ENCODE data around the gene CACNA2D3. TPM values are rescaled to one million over a fixed set of nuclear protein-coding genes. Genes with fewer than 3 reads are reported as not detected.

Gene CACNA2D3
- total RNA-seq, 1 donor from 2014 or later: not detected

DNA sequence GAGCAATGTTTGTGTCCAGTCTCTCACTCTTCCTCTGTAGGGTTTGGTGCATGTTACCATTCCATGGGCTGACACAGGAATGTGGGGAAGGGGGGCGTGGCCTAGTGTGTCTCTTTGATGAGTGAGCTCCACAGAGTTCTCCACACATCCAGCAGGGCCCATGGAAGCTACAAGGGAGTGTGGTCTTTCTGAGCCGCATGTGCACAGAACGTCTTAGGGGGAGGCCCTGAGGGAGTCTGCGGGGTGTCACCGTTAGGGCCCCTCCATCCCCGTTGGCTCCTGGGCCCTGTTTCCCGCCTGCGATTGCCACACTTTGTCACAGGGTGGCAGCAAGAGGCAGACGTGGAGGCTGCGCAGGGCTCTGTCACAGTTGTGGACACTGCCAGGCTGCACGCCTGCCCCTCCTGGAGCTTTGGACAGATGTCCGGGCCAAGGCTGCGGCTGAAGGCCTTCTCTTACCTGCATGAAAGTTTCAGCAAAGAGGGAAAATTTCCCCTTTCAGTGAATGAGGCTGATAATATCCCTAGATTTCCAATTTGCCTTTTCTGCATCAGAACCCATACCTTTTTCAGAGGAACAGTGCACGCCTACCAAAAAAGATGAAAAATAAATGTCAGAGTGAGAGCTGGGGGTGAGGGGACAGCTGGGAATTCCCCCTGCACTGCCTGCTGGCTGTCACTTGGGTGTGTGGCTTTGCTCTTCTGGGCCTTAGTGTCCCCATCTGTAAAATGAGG lies 24.3 kb downstream of the CACNA2D3 start:
- Mint-ChIP-seq H3K27ac (ENCODE audit: unreplicated experiment) (no peak overlapping the region), H3K27me3 (ENCODE audit: low read depth) (peaks cover 28% of the 10 kb centered on the region), H3K9me3 (ENCODE audit: low read depth) (no peaks in the 10 kb centered on the region), H3K4me1 (ENCODE audit: low read depth) (no peaks in the 10 kb centered on the region), H3K36me3 (ENCODE audit: low read depth) (no peaks in the 10 kb centered on the region), H3K4me3 (ENCODE audit: unreplicated experiment) (no peak overlapping the region)
- DNase-seq (ENCODE audit: low spot score): no peak
- TF ChIP-seq, protein P1, sequence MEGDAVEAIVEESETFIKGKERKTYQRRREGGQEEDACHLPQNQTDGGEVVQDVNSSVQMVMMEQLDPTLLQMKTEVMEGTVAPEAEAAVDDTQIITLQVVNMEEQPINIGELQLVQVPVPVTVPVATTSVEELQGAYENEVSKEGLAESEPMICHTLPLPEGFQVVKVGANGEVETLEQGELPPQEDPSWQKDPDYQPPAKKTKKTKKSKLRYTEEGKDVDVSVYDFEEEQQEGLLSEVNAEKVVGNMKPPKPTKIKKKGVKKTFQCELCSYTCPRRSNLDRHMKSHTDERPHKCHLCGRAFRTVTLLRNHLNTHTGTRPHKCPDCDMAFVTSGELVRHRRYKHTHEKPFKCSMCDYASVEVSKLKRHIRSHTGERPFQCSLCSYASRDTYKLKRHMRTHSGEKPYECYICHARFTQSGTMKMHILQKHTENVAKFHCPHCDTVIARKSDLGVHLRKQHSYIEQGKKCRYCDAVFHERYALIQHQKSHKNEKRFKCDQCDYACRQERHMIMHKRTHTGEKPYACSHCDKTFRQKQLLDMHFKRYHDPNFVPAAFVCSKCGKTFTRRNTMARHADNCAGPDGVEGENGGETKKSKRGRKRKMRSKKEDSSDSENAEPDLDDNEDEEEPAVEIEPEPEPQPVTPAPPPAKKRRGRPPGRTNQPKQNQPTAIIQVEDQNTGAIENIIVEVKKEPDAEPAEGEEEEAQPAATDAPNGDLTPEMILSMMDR (IDR thresholded peaks at IDR 0.05): peak; percentile 59

DNA sequence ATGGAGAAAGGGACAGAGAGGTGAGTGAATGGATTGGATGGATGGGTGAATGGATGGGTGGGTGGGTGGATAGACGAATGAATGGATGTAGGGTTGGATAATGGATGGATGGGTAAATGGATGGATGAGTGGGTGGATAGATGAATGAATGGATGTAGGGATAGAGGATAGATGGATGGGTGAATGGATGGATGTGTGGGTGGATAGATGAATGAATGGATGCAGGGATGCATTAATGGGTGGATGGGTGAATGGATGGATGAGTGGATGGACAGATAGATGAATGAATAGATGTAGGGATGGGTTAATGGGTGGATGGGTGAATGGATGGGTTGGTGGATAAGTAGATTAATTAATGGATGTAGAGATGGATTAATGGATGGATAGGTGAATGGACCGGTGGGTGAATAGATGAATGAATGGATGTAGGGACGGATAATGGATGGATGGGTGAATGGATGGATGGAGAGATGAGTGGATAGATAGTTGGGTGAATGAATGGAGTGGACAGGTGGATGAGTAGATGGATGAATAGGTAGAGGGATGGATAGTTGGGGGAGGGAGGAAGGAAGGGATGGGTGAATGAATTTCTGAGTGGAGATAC lies 28.6 kb downstream of the CACNA2D3 start:
- TF ChIP-seq, protein P1 (IDR thresholded peaks at IDR 0.05): no peak
- no peak overlapping the region for H3K4me3 Mint-ChIP-seq (ENCODE audit: unreplicated experiment)
- no peak for DNase-seq (ENCODE audit: low spot score)
- no peaks in the 10 kb centered on the region for H3K4me1 Mint-ChIP-seq (ENCODE audit: low read depth)
- no peaks in the 10 kb centered on the region for H3K9me3 Mint-ChIP-seq (ENCODE audit: low read depth)
- H3K36me3 Mint-ChIP-seq (ENCODE audit: low read depth): no peaks in the 10 kb centered on the region
- H3K27me3 Mint-ChIP-seq (ENCODE audit: low read depth): peaks cover 4% of the 10 kb centered on the region
- no peak overlapping the region for H3K27ac Mint-ChIP-seq (ENCODE audit: unreplicated experiment)

GRCh38 chr3:54153477-54153876 lies 31.1 kb downstream of the CACNA2D3 start:
- Mint-ChIP-seq H3K36me3 (ENCODE audit: low read depth) (no peaks in the 10 kb centered on the region), H3K4me3 (ENCODE audit: unreplicated experiment) (no peak overlapping the region), H3K27ac (ENCODE audit: unreplicated experiment) (no peak overlapping the region), H3K9me3 (ENCODE audit: low read depth) (no peaks in the 10 kb centered on the region), H3K27me3 (ENCODE audit: low read depth) (no peaks in the 10 kb centered on the region), H3K4me1 (ENCODE audit: low read depth) (no peaks in the 10 kb centered on the region)
- DNase-seq (ENCODE audit: low spot score): no peak
- TF ChIP-seq, protein P1 (IDR thresholded peaks at IDR 0.05): no peak

DNA sequence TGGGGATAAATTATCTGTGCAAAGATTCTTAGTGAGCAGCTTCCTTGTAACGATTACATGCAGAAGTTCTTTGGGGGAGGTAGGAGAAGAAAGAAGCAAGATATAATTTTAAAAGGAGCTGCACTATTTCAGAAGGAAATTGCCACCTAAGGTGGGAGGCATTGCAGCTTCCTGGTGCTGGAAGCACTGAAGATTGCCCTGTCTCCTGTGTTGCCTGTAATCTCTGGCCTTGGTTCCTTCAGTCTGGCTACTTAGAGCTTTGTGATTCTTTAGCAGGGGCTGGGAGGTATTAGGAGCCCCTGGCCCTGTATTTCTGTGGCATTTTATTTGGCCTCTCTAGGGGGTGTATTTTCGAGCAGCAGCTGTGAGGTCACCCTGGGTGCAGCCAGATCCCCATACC lies 35.5 kb downstream of the CACNA2D3 start:
- TF ChIP-seq, protein P1 (IDR thresholded peaks at IDR 0.05): no peak

GRCh38 chr3:54159917-54160316 lies 37.6 kb downstream of the CACNA2D3 start:
- Mint-ChIP-seq H3K4me3 (ENCODE audit: unreplicated experiment) (no peak overlapping the region), H3K9me3 (ENCODE audit: low read depth) (peaks cover 3% of the 10 kb centered on the region), H3K36me3 (ENCODE audit: low read depth) (no peaks in the 10 kb centered on the region), H3K27ac (ENCODE audit: unreplicated experiment) (no peak overlapping the region), H3K4me1 (ENCODE audit: low read depth) (no peaks in the 10 kb centered on the region), H3K27me3 (ENCODE audit: low read depth) (no peaks in the 10 kb centered on the region)
- no peak for DNase-seq (ENCODE audit: low spot score)
- TF ChIP-seq, protein P1 (IDR thresholded peaks at IDR 0.05): no peak

More for the DNA sequence above, 35.5 kb downstream of the CACNA2D3 start:
- no peaks in the 10 kb centered on the region for H3K4me1 Mint-ChIP-seq (ENCODE audit: low read depth)
- peaks cover 2% of the 10 kb centered on the region for H3K9me3 Mint-ChIP-seq (ENCODE audit: low read depth)
- no peak for DNase-seq (ENCODE audit: low spot score)
- H3K27ac Mint-ChIP-seq (ENCODE audit: unreplicated experiment): no peak overlapping the region
- no peaks in the 10 kb centered on the region for H3K27me3 Mint-ChIP-seq (ENCODE audit: low read depth)
- no peaks in the 10 kb centered on the region for H3K36me3 Mint-ChIP-seq (ENCODE audit: low read depth)
- no peak overlapping the region for H3K4me3 Mint-ChIP-seq (ENCODE audit: unreplicated experiment)

All from chondrocyte (in vitro differentiated cells).